Neuronal stem cell (in vitro differentiated cells): ENCODE measurements around the gene HSPA14. TPM values are rescaled to one million over a fixed set of nuclear protein-coding genes. Genes with fewer than 3 reads are reported as not detected.

ENCODE experiments used
- DNase-seq: peaks from one replicate; pipeline ENCODE4 v3.0.0-alpha.2; 2013; ENCODE audit warnings: low spot score
- H2AFZ ChIP-seq: one replicate; pipeline ENCODE4 v1.6.1; 2013; ENCODE audit warnings: mild to moderate bottlenecking, low read length, inconsistent platforms
- H2AK5ac ChIP-seq: 2 replicates; pipeline ENCODE4 v1.6.1; 2013; ENCODE audit warnings: low read depth, mild to moderate bottlenecking, inconsistent platforms, low read length, moderate library complexity, mixed read lengths
- H2BK120ac ChIP-seq: 2 replicates; pipeline ENCODE4 v1.6.1; 2013; ENCODE audit warnings: low read depth, mild to moderate bottlenecking, inconsistent platforms, low read length, moderate library complexity, mixed read lengths
- H2BK12ac ChIP-seq: one replicate; pipeline ENCODE4 v1.6.1; 2013; ENCODE audit warnings: low read length, inconsistent platforms
- H2BK15ac ChIP-seq: 2 replicates; pipeline ENCODE4 v1.6.1; 2013; ENCODE audit warnings: mild to moderate bottlenecking, low read length, inconsistent platforms, mixed read lengths
- H2BK5ac ChIP-seq: one replicate; pipeline ENCODE4 v1.6.1; 2013; ENCODE audit warnings: inconsistent platforms, mild to moderate bottlenecking, low read length, moderate library complexity
- H3K14ac ChIP-seq: one replicate; pipeline ENCODE4 v1.6.1; 2013; ENCODE audit warnings: low read length, inconsistent platforms
- H3K18ac ChIP-seq: 2 replicates; pipeline ENCODE4 v1.6.1; 2013; ENCODE audit warnings: low read length, inconsistent platforms
- H3K23ac ChIP-seq: 2 replicates; pipeline ENCODE4 v1.6.1; 2013; ENCODE audit warnings: low read depth, mild to moderate bottlenecking, mixed read lengths, low read length, inconsistent platforms; ENCODE audit not compliant: poor library complexity
- H3K27ac ChIP-seq: replicated peaks from 3 replicates; pipeline ENCODE4 v1.5.1; 2013; ENCODE audit warnings: low read length, inconsistent platforms
- H3K27me3 ChIP-seq, 3 experiments: 2 replicates each; pipeline ENCODE4 v1.6.1; 2013; ENCODE audit warnings: low read length in 3 of 3, mild to moderate bottlenecking in 2 of 3, inconsistent platforms in 1 of 3, low read depth in 1 of 3, mixed read lengths in 1 of 3, moderate library complexity in 1 of 3; ENCODE audit not compliant: control insufficient read depth in 3 of 3, insufficient read depth in 3 of 3
- H3K36me3 ChIP-seq, 2 donors: replicated peaks in 1 of 2; 2 replicates each; pipeline ENCODE4 v1.6.1; 2013; ENCODE audit warnings: low read length in 2 of 2; ENCODE audit not compliant: control insufficient read depth in 2 of 2, insufficient read depth in 2 of 2
- H3K4ac ChIP-seq: 2 replicates; pipeline ENCODE4 v1.6.1; 2013; ENCODE audit warnings: inconsistent platforms, mild to moderate bottlenecking, low read length, moderate library complexity
- H3K4me1 ChIP-seq, 2 donors: 1 replicate in 1 of 2; 2 replicates in 1 of 2; pipeline ENCODE4 v1.6.1; 2013; ENCODE audit warnings: low read length in 2 of 2, low read depth in 1 of 2; ENCODE audit not compliant: control insufficient read depth in 2 of 2, insufficient read depth in 1 of 2
- H3K4me2 ChIP-seq: one replicate; pipeline ENCODE4 v1.6.1; 2013; ENCODE audit warnings: mild to moderate bottlenecking, low read length, inconsistent platforms; ENCODE audit not compliant: insufficient read depth, poor library complexity, severe bottlenecking
- H3K4me3 ChIP-seq, 2 donors: 2 replicates each; pipeline ENCODE4 v1.5.1; 2013; ENCODE audit warnings: low read length in 2 of 2, mild to moderate bottlenecking in 2 of 2, inconsistent platforms in 1 of 2, moderate library complexity in 1 of 2
- H3K79me1 ChIP-seq: one replicate; pipeline ENCODE4 v1.6.1; 2013; ENCODE audit warnings: low read depth, mild to moderate bottlenecking, inconsistent platforms, low read length, moderate library complexity
- H3K9ac ChIP-seq: one replicate; pipeline ENCODE4 v1.6.1; 2013; ENCODE audit warnings: mild to moderate bottlenecking, low read depth, low read length, inconsistent platforms; ENCODE audit not compliant: poor library complexity
- H3K9me3 ChIP-seq, 2 donors: replicated peaks in 1 of 2; 2 replicates each; pipeline versions ENCODE3 to v1.6.1; 2013; ENCODE audit warnings: low read length in 2 of 2, mild to moderate bottlenecking in 2 of 2, inconsistent platforms in 1 of 2, low read depth in 1 of 2, mixed read lengths in 1 of 2, moderate library complexity in 1 of 2; ENCODE audit not compliant: control insufficient read depth in 2 of 2, insufficient read depth in 1 of 2
- H4K8ac ChIP-seq: one replicate; pipeline ENCODE4 v1.6.1; 2013; ENCODE audit warnings: low read depth, mild to moderate bottlenecking, inconsistent platforms, low read length, moderate library complexity
- H4K91ac ChIP-seq: one replicate; pipeline ENCODE4 v1.6.1; 2013; ENCODE audit warnings: low read length, low read depth, mild to moderate bottlenecking, inconsistent platforms; ENCODE audit not compliant: poor library complexity
- WGBS, 2 donors: extraction: QIAGEN DNeasy Blood & Tissue Kit; methylation state at CpG; one replicate each; pipeline ENCODE4 v1.1.7; 2013; ENCODE audit warnings: missing lambda C conversion rate in 2 of 2, mixed read lengths in 1 of 2; ENCODE audit not compliant: insufficient read length in 2 of 2, insufficient replicate concordance in 1 of 2; ENCODE audit errors: extremely low coverage in 2 of 2; 5-methylcytosine and 5-hydroxymethylcytosine counted together
- polyA plus RNA-seq, 2 experiments: library from polyadenylated mRNA; stranded (reverse); fragments of 200-250 nt; gene quantifications; one replicate each; pipeline ENCODE4 v1.2.3, GENCODE V29; 2013

Gene HSPA14, protein sequence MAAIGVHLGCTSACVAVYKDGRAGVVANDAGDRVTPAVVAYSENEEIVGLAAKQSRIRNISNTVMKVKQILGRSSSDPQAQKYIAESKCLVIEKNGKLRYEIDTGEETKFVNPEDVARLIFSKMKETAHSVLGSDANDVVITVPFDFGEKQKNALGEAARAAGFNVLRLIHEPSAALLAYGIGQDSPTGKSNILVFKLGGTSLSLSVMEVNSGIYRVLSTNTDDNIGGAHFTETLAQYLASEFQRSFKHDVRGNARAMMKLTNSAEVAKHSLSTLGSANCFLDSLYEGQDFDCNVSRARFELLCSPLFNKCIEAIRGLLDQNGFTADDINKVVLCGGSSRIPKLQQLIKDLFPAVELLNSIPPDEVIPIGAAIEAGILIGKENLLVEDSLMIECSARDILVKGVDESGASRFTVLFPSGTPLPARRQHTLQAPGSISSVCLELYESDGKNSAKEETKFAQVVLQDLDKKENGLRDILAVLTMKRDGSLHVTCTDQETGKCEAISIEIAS
- polyA plus RNA-seq (2013, experiment 1 of 2), result 21.3 TPM
- 22.0 TPM for polyA plus RNA-seq (2013, experiment 2 of 2)

DNA sequence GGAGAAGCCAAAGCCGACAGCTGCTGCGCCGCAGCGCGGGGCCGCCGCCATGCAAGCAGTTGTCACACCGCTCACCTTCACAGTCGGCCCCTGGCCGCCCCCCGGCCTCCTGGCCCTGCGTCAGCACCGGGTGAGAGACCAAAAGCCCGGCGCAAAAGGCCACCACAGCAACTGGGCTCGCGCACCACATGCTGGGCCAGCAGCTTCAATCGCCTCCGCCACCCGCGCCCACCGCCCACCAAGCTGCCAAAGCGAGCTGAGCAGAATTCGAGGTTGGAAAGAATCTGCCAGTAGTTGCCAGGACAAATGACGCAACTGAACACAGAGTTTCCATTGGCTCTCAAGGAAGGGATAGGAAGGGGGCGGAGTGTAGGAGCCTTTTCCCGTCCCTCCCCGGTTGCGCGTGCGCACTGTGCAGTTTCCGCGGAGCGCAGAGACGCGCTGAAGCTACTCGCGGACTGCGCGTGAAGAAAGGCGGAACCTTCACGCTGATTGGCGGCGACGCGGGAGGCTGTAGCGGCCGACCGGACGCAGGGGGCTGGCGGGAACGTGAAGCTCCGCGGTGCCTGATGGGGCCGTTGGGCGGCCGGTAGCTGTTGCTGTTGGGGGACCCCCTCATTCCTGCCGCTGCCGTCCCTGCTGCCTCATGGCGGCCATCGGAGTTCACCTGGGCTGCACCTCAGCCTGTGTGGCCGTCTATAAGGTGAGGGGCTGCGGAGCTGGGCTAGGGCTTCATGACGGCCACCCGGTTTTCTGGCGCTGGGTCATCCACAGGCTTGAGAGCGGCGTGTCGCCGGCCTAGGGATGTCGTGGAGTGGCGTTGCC is at the start of gene HSPA14, which contains the start of the genes CDNF and MSANTD7:
Gene HSPA14 (plus strand): TSS at position 550 of the 825 bp plus-strand sequence. CDS start 97 bp downstream, at position 647.
Gene CDNF (minus strand): TSS at position 281 of the 825 bp plus-strand sequence. CDS start 91 bp downstream, at position 190.
Gene MSANTD7 (plus strand): TSS at position 550 of the 825 bp plus-strand sequence. CDS start 3,979 bp downstream, outside the sequence.
- Histone ChIP-seq H3K27me3 (no peaks in the 10 kb centered on the region), H3K4ac (no peak within 1 kb of the TSS), H2BK12ac (no peak within 1 kb of the TSS), H3K27ac (peak within 1 kb of the TSS; percentile 86), H3K4me1 (peaks cover 3 to 4% of the 10 kb centered on the region in 2 donors), H4K91ac (peak within 1 kb of the TSS; percentile 68), H2BK120ac (peak within 1 kb of the TSS; percentile 16), H2BK15ac (peak within 1 kb of the TSS; percentile 70), H3K18ac (peak within 1 kb of the TSS; percentile 99), H3K4me2 (peak within 1 kb of the TSS; percentile 68), H3K9ac (peak within 1 kb of the TSS; percentile 95), H3K36me3 (peaks cover 19 to 34% of the 10 kb centered on the region in 2 donors), H2BK5ac (peak within 1 kb of the TSS; percentile 96), H3K9me3 (no peaks in the 10 kb centered on the region), H3K14ac (peak within 1 kb of the TSS; percentile 98), H2AFZ (peak within 1 kb of the TSS; percentile 94), H3K79me1 (peaks cover 7% of the 10 kb centered on the region), H4K8ac (no peak within 1 kb of the TSS), H2AK5ac (peak within 1 kb of the TSS; percentile 56), H3K23ac (peak within 1 kb of the TSS; percentile 12), H3K4me3 (peak within 1 kb of the TSS; percentile 91 to 98)
- DNase-seq, result peak; percentile 100
- WGBS, 2 donors, result no CpG with 5 or more reads among the region's 72 CpGs

GRCh38 chr10:14798636-14799035 is 39.5 kb upstream of the HSPA14 start:
- Histone ChIP-seq H2BK12ac (no peak overlapping the region), H2BK120ac (no peak overlapping the region), H3K18ac (no peak overlapping the region), H2BK15ac (no peak overlapping the region), H3K36me3 (no peaks in the 10 kb centered on the region), H3K23ac (no peak overlapping the region), H3K4me3 (no peak overlapping the region), H3K14ac (no peak overlapping the region), H4K91ac (no peak overlapping the region), H3K27ac (no peak overlapping the region), H4K8ac (no peak overlapping the region), H3K79me1 (no peaks in the 10 kb centered on the region), H2BK5ac (no peak overlapping the region), H3K9me3 (peaks cover 0 to 2% of the 10 kb centered on the region in 2 donors), H3K27me3 (peaks cover 0 to 6% (median 0%) of the 10 kb centered on the region in 3 experiments), H3K4me1 (no peaks in the 10 kb centered on the region), H3K4me2 (no peak overlapping the region), H2AK5ac (no peak overlapping the region), H3K9ac (no peak overlapping the region), H2AFZ (no peak overlapping the region), H3K4ac (no peak overlapping the region)
- WGBS, 2 donors, result no CpG with 5 or more reads among the region's 5 CpGs
- no peak for DNase-seq

- Histone ChIP-seq H3K4me1 (no peaks in the 10 kb centered on the region), H3K27me3 (peaks cover 0 to 6% (median 0%) of the 10 kb centered on the region in 3 experiments), H3K36me3 (no peaks in the 10 kb centered on the region), H3K14ac (no peak overlapping the region), H2BK15ac (no peak overlapping the region), H3K18ac (no peak overlapping the region), H3K4me2 (no peak overlapping the region), H3K23ac (no peak overlapping the region), H4K91ac (no peak overlapping the region), H3K79me1 (no peaks in the 10 kb centered on the region), H3K9me3 (peaks cover 0 to 2% of the 10 kb centered on the region in 2 donors), H2BK120ac (no peak overlapping the region), H4K8ac (no peak overlapping the region), H3K4me3 (no peak overlapping the region), H2AFZ (no peak overlapping the region), H3K4ac (no peak overlapping the region), H2BK12ac (no peak overlapping the region), H3K9ac (no peak overlapping the region), H2AK5ac (no peak overlapping the region), H3K27ac (no peak overlapping the region), H2BK5ac (no peak overlapping the region)
- no peak for DNase-seq
- no CpG with 5 or more reads among the region's 1 CpG for WGBS, 2 donors
Measured at GRCh38 chr10:14800397-14800796, 37.7 kb upstream of the HSPA14 start.
